Neural cell (in vitro differentiated cells): ENCODE results near the gene LACRT. TPM values are rescaled to one million over a fixed set of nuclear protein-coding genes. Genes with fewer than 3 reads are reported as not detected.

ENCODE experiments used
- H2AFZ ChIP-seq: fragments of 200-600, 300-800 bp; sonication (generic), shearing (Covaris generic); 2 replicates; pipeline ENCODE4 v1.6.0; 2014; ENCODE audit warnings: low read depth, mild to moderate bottlenecking, antibody characterized with exemption, low read length, moderate library complexity
- H3F3A ChIP-seq: fragments of 200-600 bp; shearing (Covaris generic); 2 replicates; pipeline ENCODE4 v1.6.1; 2016; ENCODE audit warnings: mild to moderate bottlenecking, moderate library complexity, mixed read lengths, antibody characterized with exemption, low read length; ENCODE audit not compliant: insufficient read depth, poor library complexity, severe bottlenecking
- H3K27ac ChIP-seq: fragments of 200-600, 300-800 bp; sonication (generic), shearing (Covaris generic); 2 replicates; pipeline ENCODE4 v1.5.1; 2014; ENCODE audit warnings: mild to moderate bottlenecking, low read length, moderate library complexity
- H3K27me3 ChIP-seq: fragments of 300-800, 200-600 bp; sonication (generic), shearing (Covaris generic); 2 replicates; pipeline ENCODE4 v1.6.0; 2014; ENCODE audit warnings: mild to moderate bottlenecking, low read depth, low read length, moderate library complexity; ENCODE audit not compliant: insufficient read depth
- H3K36me3 ChIP-seq: fragments of 300-800, 200-600 bp; sonication (generic), shearing (Covaris generic); 2 replicates; pipeline ENCODE4 v1.5.1; 2014; ENCODE audit warnings: mild to moderate bottlenecking, antibody characterized with exemption, low read length, moderate library complexity; ENCODE audit not compliant: insufficient read depth
- H3K4me2 ChIP-seq: fragments of 300-800, 200-600 bp; sonication (generic), shearing (Covaris generic); 2 replicates; pipeline ENCODE4 v1.6.0; 2014; ENCODE audit warnings: mild to moderate bottlenecking, low read length
- H3K4me3 ChIP-seq: fragments of 300-800, 200-600 bp; sonication (generic), shearing (Covaris generic); 2 replicates; pipeline ENCODE4 v1.5.1; 2014; ENCODE audit warnings: mild to moderate bottlenecking, low read length, moderate library complexity
- H3K79me2 ChIP-seq: fragments of 200-600 bp; shearing (Covaris generic); replicated peaks from 2 replicates; pipeline ENCODE4 v1.6.0; 2014; ENCODE audit warnings: mild to moderate bottlenecking, low read length, moderate library complexity; ENCODE audit not compliant: insufficient read depth
- H3K9ac ChIP-seq: fragments of 300-800, 200-600 bp; sonication (generic), shearing (Covaris generic); 2 replicates; pipeline ENCODE4 v1.6.1; 2016; ENCODE audit warnings: mild to moderate bottlenecking, low read length, mixed read lengths
- H3K9me2 ChIP-seq: fragments of 200-600 bp; shearing (Covaris generic); 2 replicates; pipeline ENCODE4 v1.6.1; 2016; ENCODE audit warnings: mild to moderate bottlenecking, low read length, mixed read lengths; ENCODE audit not compliant: insufficient read depth
- H3K9me3 ChIP-seq: fragments of 200-600, 300-800 bp; sonication (generic), shearing (Covaris generic); 2 replicates; pipeline ENCODE4 v1.6.1; 2016; ENCODE audit warnings: mild to moderate bottlenecking, mixed run types, low read length, moderate library complexity, mixed read lengths
- H4K20me1 ChIP-seq: fragments of 200-600 bp; shearing (Covaris generic); 2 replicates; pipeline ENCODE4 v1.6.1; 2016; ENCODE audit warnings: mild to moderate bottlenecking, mixed run types; ENCODE audit not compliant: insufficient read depth
- CTCF ChIP-seq: fragments of 450-650 bp; IDR thresholded peaks from 2 replicates; pipeline ENCODE4 v1.5.1; 2014; ENCODE audit warnings: antibody characterized with exemption, mild to moderate bottlenecking, moderate library complexity; ENCODE audit not compliant: poor library complexity, severe bottlenecking
- EP300 ChIP-seq: fragments of 450-650 bp; conservative IDR thresholded peaks from 2 replicates; pipeline ENCODE4 v1.6.1; 2014; ENCODE audit warnings: antibody characterized with exemption, mild to moderate bottlenecking, moderate library complexity; ENCODE audit not compliant: poor library complexity, severe bottlenecking
- EZH2 ChIP-seq: fragments of 200-600, 300-800 bp; shearing (Covaris generic), sonication (generic); IDR thresholded peaks from 2 replicates; pipeline ENCODE4 v1.6.1; 2014; ENCODE audit warnings: antibody characterized with exemption, low read length, borderline replicate concordance, mild to moderate bottlenecking; ENCODE audit not compliant: insufficient read depth, poor library complexity, severe bottlenecking
- MXI1 ChIP-seq: fragments of 450-650 bp; conservative IDR thresholded peaks from 2 replicates; pipeline ENCODE4 v1.6.1; 2014; ENCODE audit warnings: antibody characterized with exemption, mild to moderate bottlenecking; ENCODE audit not compliant: poor library complexity, severe bottlenecking
- POLR2AphosphoS5 ChIP-seq: IDR thresholded peaks from 2 replicates; pipeline ENCODE4 v1.6.1; 2012
- RAD21 ChIP-seq: fragments of 450-650 bp; conservative IDR thresholded peaks from 2 replicates; pipeline ENCODE4 v1.6.1; 2014; ENCODE audit warnings: antibody characterized with exemption, mild to moderate bottlenecking, moderate library complexity
- REST ChIP-seq: IDR thresholded peaks from 2 replicates; pipeline ENCODE4 v1.6.1; 2012; ENCODE audit warnings: borderline replicate concordance
- SMC3 ChIP-seq: fragments of 450-650 bp; conservative IDR thresholded peaks from 2 replicates; pipeline ENCODE4 v1.6.1; 2014; ENCODE audit warnings: antibody characterized with exemption, mild to moderate bottlenecking, moderate library complexity; ENCODE audit not compliant: poor library complexity
- TAF1 ChIP-seq: IDR thresholded peaks from 2 replicates; pipeline ENCODE4 v1.6.1; 2012; ENCODE audit warnings: low read depth
- polyA plus RNA-seq: library from polyadenylated mRNA; depleted of rRNA; stranded (reverse); fragments of >200 nt; gene quantifications from 2 replicates; pipeline ENCODE4 v1.2.3, GENCODE V29; 2014

Gene LACRT
- polyA plus RNA-seq, 1 donor from 2014 or later, result not detected

GRCh38 chr12:54627304-54627703 is 7.4 kb downstream of the LACRT start:
- Histone ChIP-seq H3F3A (no peaks in the 10 kb centered on the region), H3K9ac (no peak overlapping the region), H3K27me3 (no peaks in the 10 kb centered on the region), H3K9me3 (peaks cover 10% of the 10 kb centered on the region), H3K36me3 (no peaks in the 10 kb centered on the region), H4K20me1 (no peaks in the 10 kb centered on the region), H3K79me2 (no peaks in the 10 kb centered on the region), H3K4me2 (no peak overlapping the region), H3K9me2 (no peaks in the 10 kb centered on the region), H3K4me3 (no peak overlapping the region), H3K27ac (no peak overlapping the region), H2AFZ (no peak overlapping the region)
- TF ChIP-seq TAF1 (no peak), CTCF (no peak), MXI1 (no peak), POLR2AphosphoS5 (no peak), EZH2 (no peak), EP300 (no peak), SMC3 (no peak), REST (no peak)

GRCh38 chr12:54625598-54625997 is 9.1 kb downstream of the LACRT start:
- Histone ChIP-seq H3K9me2 (no peaks in the 10 kb centered on the region), H3K4me3 (no peak overlapping the region), H4K20me1 (no peaks in the 10 kb centered on the region), H3K27me3 (no peaks in the 10 kb centered on the region), H3K9me3 (peaks cover 10% of the 10 kb centered on the region), H2AFZ (no peak overlapping the region), H3K79me2 (no peaks in the 10 kb centered on the region), H3K9ac (no peak overlapping the region), H3F3A (no peaks in the 10 kb centered on the region), H3K27ac (no peak overlapping the region), H3K4me2 (no peak overlapping the region), H3K36me3 (no peaks in the 10 kb centered on the region)
- TF ChIP-seq MXI1, result no peak
- TF ChIP-seq TAF1, result no peak
- no peak for TF ChIP-seq EP300
- no peak for TF ChIP-seq REST
- TF ChIP-seq CTCF, result no peak
- TF ChIP-seq RAD21, result no peak
- no peak for TF ChIP-seq POLR2AphosphoS5
- no peak for TF ChIP-seq SMC3
- no peak for TF ChIP-seq EZH2
